NK-92 treated with Interleukin-12 subunit alpha and Interleukin-12 subunit beta, amount 100 ng/mL, for 24 hours (cell line): ENCODE results near the gene KAT2A.

Experiments used
- DNase-seq: peaks from one replicate; lab custom pipeline; 2025; lab: John Stamatoyannopoulos, UW

KAT2A gene

GRCh38 chr17:42094375-42095069, 26.6 kb downstream of the KAT2A start:
- no peak for DNase-seq

GRCh38 chr17:42092939-42093338, 28.2 kb downstream of the KAT2A start:
- no peak for DNase-seq

GRCh38 chr17:42090964-42091790, 30.0 kb downstream of the KAT2A start:
- DNase-seq: no peak

GRCh38 chr17:42088736-42089135, 32.4 kb downstream of the KAT2A start:
- no peak for DNase-seq

- no peak for DNase-seq
Observed at GRCh38 chr17:42087736-42088705, 33.1 kb downstream of the KAT2A start.

- no peak for DNase-seq
Observed at GRCh38 chr17:42087042-42087701, 34.0 kb downstream of the KAT2A start.

GRCh38 chr17:42081516-42082129, 39.5 kb downstream of the KAT2A start:
- no peak for DNase-seq

GRCh38 chr17:42079541-42079940, 41.6 kb downstream of the KAT2A start:
- DNase-seq: no peak

GRCh38 chr17:42078396-42079043, 42.6 kb downstream of the KAT2A start:
- no peak for DNase-seq

GRCh38 chr17:42077755-42078154, 43.4 kb downstream of the KAT2A start:
- DNase-seq: no peak

GRCh38 chr17:42076797-42077559, 44.2 kb downstream of the KAT2A start:
- DNase-seq: no peak

GRCh38 chr17:42075789-42076188, 45.4 kb downstream of the KAT2A start:
- DNase-seq: no peak

- no peak for DNase-seq
Observed at GRCh38 chr17:42072323-42073187, 48.6 kb downstream of the KAT2A start.

- no peak for DNase-seq
Observed at GRCh38 chr17:42071810-42072209, 49.4 kb downstream of the KAT2A start.

GRCh38 chr17:42068979-42069378, 52.2 kb downstream of the KAT2A start:
- no peak for DNase-seq

- peak; percentile 10 for DNase-seq
Observed at GRCh38 chr17:42067371-42068091, 53.6 kb downstream of the KAT2A start.

GRCh38 chr17:42065201-42065600, 56.0 kb downstream of the KAT2A start:
- DNase-seq: no peak
